Stimulated activated CD4-positive, alpha-beta T cell treated with anti-CD3 and anti-CD28 coated beads, Interleukin-2, amount 100 ng/mL, for 4 hours (primary cell): ENCODE results near the gene FAM153A.
"Not testable (repeated sequence)": the region's sequence is repeated elsewhere in the genome, so short reads cannot be mapped to it uniquely, and the experiment has no call there.

ENCODE experiments used
- DNase-seq: peaks from one replicate; pipeline ENCODE4 v3.0.0-alpha.2; 2020; ENCODE audit warnings: low read depth

FAM153A gene

GRCh38 chr5:177724858-177725257, 57.8 kb downstream of the FAM153A start:
- DNase-seq: not testable (repeated sequence)

- DNase-seq: not testable (repeated sequence)
These were observed 58.7 kb downstream of the FAM153A start for GRCh38 chr5:177723831-177724485.

DNA sequence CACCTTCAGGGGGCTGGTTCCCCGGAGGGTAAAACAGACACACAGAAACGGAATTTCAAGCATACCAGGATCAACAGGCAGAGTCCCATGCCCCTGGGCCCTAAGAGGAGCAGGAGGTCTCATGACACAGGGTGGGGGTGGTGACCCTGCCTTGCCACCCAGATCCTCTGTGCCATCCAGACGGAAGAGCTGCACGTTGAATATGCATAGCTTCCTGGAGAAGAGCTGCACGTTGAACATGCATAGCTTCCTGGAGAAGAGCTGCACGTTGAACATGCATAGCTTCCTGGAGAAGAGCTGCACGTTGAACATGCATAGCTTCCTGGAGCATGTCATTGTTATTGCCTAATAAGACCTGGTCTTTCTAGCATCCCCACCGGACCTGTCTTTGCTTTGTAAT, 59.9 kb downstream of the FAM153A start:
- not testable (repeated sequence) for DNase-seq

- DNase-seq: not testable (repeated sequence)
These were observed 62.7 kb downstream of the FAM153A start for GRCh38 chr5:177719989-177720388.

DNA sequence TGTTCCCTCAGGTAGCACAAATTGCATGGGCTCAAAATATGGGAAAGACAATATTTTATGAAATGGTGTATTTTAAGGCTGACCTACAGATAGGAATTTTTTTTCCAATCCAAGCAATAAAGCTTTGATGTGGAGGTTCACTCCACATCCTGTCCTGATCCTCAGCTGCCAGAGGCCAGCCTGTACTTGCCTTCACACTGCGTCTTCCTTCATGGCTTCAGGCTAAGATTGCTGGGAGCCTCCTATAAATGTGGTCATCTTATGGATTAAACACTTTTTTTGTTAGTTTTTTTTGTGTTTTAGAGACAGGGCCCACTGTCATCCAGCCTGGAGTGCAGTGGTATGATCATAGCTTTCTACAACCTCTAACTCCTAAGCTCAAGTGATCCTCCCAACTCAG, 67.3 kb downstream of the FAM153A start:
- not testable (repeated sequence) for DNase-seq

- not testable (repeated sequence) for DNase-seq
These were observed 86.6 kb downstream of the FAM153A start for GRCh38 chr5:177696100-177696499.

DNA sequence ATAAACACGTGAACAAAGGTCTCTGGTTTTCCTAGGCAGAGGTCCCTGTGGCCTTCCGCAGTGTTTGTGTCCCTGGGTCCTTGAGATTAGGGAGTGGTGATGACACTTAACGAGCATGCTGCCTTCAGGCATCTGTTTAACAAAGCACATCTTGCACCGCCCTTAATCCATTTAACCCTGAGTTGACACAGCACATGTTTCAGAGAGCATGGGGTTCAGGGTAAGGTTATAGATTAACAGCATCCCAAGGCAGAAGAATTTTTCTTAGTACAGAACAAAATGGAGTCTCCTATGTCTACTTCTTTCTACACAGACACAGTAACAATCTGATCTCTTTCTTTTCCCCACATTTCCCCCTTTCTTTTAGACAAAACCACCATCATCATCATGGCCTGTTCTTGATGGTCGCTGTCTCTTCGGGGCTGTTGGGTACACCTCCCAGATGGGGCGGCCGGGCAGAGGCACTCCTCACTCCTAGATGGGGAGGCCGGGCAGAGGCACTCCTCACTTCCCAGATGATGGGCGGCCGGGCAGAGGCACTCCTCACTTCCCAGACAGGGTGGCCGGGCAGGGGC, 87.3 kb downstream of the FAM153A start:
- DNase-seq: not testable (repeated sequence)

- DNase-seq: not testable (repeated sequence)
These were observed 88.2 kb downstream of the FAM153A start for GRCh38 chr5:177694518-177694835.

- DNase-seq: not testable (repeated sequence)
These were observed 88.8 kb downstream of the FAM153A start for GRCh38 chr5:177693671-177694517.

DNA sequence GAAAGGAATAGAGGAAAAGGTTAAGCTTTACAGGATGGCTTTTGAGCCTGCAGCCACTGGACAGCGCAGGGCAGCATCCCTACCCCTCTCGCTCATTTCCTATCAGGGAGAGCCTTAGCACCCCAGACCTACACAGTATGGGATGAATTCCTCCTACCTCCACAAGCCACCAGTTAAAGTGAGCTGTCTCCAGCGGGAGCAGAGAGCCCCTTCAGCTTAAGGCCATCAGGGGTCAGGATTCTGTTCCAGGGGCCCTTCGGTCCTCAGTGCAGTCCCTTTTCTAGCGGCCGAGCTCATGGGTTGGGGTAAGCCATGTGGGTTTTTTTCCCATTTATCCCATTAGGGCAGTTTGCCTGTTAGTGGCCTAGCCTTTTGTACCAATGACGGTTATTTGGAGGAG, 89.7 kb downstream of the FAM153A start:
- not testable (repeated sequence) for DNase-seq

- not testable (repeated sequence) for DNase-seq
These were observed 90.2 kb downstream of the FAM153A start for GRCh38 chr5:177692507-177692906.

DNA sequence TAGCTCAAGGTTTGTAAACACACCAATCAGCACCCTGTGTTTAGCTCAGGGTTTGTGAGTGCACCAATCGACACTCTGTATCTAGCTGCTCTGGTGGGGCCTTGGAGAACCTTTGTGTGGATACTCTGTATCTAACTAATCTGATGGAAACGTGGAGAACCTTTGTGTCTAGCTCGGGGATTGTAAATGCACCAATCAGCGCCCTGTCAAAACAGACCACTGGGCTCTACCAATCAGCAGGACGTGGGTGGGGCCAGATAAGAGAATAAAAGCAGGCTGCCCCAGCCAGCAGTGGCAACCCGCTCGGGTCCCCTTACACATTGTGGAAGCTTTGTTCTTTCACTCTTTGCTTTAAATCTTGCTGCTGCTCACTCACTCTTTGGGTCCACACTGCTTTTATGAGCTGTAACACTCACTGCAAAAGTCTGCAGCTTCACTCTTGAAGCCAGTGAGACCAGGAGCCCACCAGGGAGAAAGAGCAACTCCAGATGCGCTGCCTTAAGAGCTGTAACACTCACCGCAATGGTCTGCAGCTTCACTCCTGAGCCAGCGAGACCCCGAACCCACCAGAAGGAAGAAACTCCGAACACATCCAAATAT, 93.6 kb downstream of the FAM153A start:
- not testable (repeated sequence) for DNase-seq

GRCh38 chr5:177688091-177688490, 94.6 kb downstream of the FAM153A start:
- not testable (repeated sequence) for DNase-seq

- DNase-seq: not testable (repeated sequence)
These were observed 100.8 kb downstream of the FAM153A start for GRCh38 chr5:177681920-177682319.
